Osteoblast (primary cell): Measurements from ENCODE around the gene CLOCK. TPM values are rescaled to one million over a fixed set of nuclear protein-coding genes. Genes with fewer than 3 reads are reported as not detected.

Experiments used
- DNase-seq: peaks from one replicate; pipeline ENCODE4 v3.0.0; 2011; ENCODE audit warnings: low spot score, mixed read lengths; ENCODE audit not compliant: insufficient read length; ENCODE audit errors: missing footprints
- H2AFZ ChIP-seq: 2 replicates; pipeline ENCODE4 v1.6.0; 2011; ENCODE audit warnings: mild to moderate bottlenecking, low read length
- H3K27ac ChIP-seq: 2 replicates; pipeline ENCODE4 v1.5.1; 2011; ENCODE audit warnings: mild to moderate bottlenecking, low read depth, low read length, moderate library complexity
- H3K27me3 ChIP-seq: 2 replicates; pipeline ENCODE4 v1.6.0; 2012; ENCODE audit warnings: mild to moderate bottlenecking, control low read depth, inconsistent platforms, low read length, moderate library complexity; ENCODE audit not compliant: insufficient read depth
- H3K36me3 ChIP-seq: 2 replicates; pipeline ENCODE4 v1.5.1; 2011; ENCODE audit warnings: mild to moderate bottlenecking, low read length, control low read depth, moderate library complexity; ENCODE audit not compliant: insufficient read depth
- H3K4me1 ChIP-seq: 2 replicates; pipeline ENCODE4 v1.5.1; 2011; ENCODE audit warnings: mild to moderate bottlenecking, low read length, control low read depth, moderate library complexity; ENCODE audit not compliant: insufficient read depth
- H3K4me2 ChIP-seq: 2 replicates; pipeline ENCODE4 v1.6.0; 2011; ENCODE audit warnings: mild to moderate bottlenecking, low read length; ENCODE audit not compliant: insufficient read depth
- H3K4me3 ChIP-seq: fragments of 200-600 bp; sonication (generic); 3 replicates; pipeline ENCODE4 v1.5.1; 2012; ENCODE audit warnings: mild to moderate bottlenecking, low read length, inconsistent platforms; ENCODE audit not compliant: insufficient read depth
- H3K79me2 ChIP-seq: 2 replicates; pipeline ENCODE4 v1.6.0; 2012; ENCODE audit warnings: mild to moderate bottlenecking, low read length, control low read depth, inconsistent platforms; ENCODE audit not compliant: insufficient read depth
- H3K9me3 ChIP-seq: 2 replicates; pipeline ENCODE4 v1.5.1; 2011; ENCODE audit warnings: low read depth, low read length, control low read depth
- H4K20me1 ChIP-seq: 2 replicates; pipeline ENCODE4 v1.6.0; 2012; ENCODE audit warnings: mild to moderate bottlenecking, low read length, control low read depth; ENCODE audit not compliant: insufficient read depth
- total RNA-seq: library from RNA; depleted of rRNA; stranded (reverse); fragments of >200 nt; gene quantifications from 2 replicates; pipeline ENCODE4 v1.2.3, GENCODE V29; 2012
- TF ChIP-seq, protein P1 (sequence below): IDR thresholded peaks from 2 replicates; pipeline ENCODE4 v1.5.1; 2011; ENCODE audit warnings: mild to moderate bottlenecking, low read depth, low read length, moderate library complexity; ENCODE audit errors: extremely low read depth

CLOCK gene
- total RNA-seq, 1 donor: 34.4 TPM

DNA sequence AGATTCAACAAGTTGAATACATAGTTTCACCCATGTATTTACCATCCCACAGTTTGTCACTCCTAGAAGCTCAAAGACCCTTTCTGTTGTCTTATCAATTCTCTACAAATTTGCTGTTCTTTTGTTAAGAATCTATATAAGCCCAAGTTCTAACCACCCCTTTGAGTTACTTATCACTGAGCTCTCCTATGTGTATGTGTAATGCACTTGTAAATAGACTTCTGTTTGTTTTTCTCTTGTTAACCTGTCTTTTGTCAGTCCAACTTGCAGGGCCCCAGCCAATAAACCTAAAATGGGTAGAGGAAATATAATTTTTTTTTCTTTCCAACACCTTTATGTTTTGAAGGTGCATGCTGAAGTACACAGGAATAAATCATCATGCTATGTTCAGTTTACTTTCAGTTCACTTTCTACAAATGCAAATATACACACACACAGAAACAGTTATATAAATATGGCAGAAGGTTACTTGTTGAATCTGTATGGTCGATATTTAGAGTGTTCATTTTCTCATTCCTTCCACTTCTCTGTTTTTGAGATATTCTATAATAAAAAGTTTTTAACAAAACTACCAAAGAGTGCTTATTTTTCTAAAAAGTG, 22.3 kb upstream of the CLOCK start:
- H3K9me3 ChIP-seq: no peaks in the 10 kb centered on the region
- no peaks in the 10 kb centered on the region for H4K20me1 ChIP-seq
- H3K36me3 ChIP-seq: no peaks in the 10 kb centered on the region
- TF ChIP-seq, protein P1, sequence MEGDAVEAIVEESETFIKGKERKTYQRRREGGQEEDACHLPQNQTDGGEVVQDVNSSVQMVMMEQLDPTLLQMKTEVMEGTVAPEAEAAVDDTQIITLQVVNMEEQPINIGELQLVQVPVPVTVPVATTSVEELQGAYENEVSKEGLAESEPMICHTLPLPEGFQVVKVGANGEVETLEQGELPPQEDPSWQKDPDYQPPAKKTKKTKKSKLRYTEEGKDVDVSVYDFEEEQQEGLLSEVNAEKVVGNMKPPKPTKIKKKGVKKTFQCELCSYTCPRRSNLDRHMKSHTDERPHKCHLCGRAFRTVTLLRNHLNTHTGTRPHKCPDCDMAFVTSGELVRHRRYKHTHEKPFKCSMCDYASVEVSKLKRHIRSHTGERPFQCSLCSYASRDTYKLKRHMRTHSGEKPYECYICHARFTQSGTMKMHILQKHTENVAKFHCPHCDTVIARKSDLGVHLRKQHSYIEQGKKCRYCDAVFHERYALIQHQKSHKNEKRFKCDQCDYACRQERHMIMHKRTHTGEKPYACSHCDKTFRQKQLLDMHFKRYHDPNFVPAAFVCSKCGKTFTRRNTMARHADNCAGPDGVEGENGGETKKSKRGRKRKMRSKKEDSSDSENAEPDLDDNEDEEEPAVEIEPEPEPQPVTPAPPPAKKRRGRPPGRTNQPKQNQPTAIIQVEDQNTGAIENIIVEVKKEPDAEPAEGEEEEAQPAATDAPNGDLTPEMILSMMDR: no peak
- H2AFZ ChIP-seq: no peak overlapping the region
- H3K4me1 ChIP-seq: no peaks in the 10 kb centered on the region
- no peak overlapping the region for H3K4me3 ChIP-seq
- peaks cover 8% of the 10 kb centered on the region for H3K27me3 ChIP-seq
- no peak overlapping the region for H3K27ac ChIP-seq
- H3K4me2 ChIP-seq: no peak overlapping the region
- DNase-seq: no peak
- H3K79me2 ChIP-seq: no peaks in the 10 kb centered on the region

DNA sequence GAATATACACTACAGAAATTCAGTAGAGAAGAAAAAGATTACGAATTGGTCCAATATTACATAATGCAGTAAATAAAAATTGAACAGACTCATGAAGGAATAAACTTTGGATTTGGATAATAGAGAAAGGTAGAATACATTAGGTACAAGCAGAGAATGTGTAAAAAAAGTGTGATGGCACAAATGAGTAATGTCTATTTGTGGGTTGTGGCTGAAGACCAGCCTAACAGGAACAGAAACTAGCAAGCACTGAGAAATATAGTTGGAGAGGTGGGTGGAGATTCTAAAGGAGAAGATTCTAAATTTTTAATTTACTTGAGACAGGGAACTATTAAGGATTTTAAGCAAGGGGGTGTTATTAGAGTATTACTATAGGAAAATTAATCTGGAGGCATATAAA, 15.2 kb upstream of the CLOCK start:
- Histone ChIP-seq H3K4me1 (no peaks in the 10 kb centered on the region), H3K9me3 (no peaks in the 10 kb centered on the region), H3K4me2 (no peak overlapping the region), H4K20me1 (no peaks in the 10 kb centered on the region), H3K36me3 (no peaks in the 10 kb centered on the region), H3K27ac (no peak overlapping the region), H2AFZ (no peak overlapping the region), H3K27me3 (peaks cover 19% of the 10 kb centered on the region), H3K4me3 (no peak overlapping the region), H3K79me2 (no peaks in the 10 kb centered on the region)
- DNase-seq: no peak
- TF ChIP-seq, protein P1: no peak

DNA sequence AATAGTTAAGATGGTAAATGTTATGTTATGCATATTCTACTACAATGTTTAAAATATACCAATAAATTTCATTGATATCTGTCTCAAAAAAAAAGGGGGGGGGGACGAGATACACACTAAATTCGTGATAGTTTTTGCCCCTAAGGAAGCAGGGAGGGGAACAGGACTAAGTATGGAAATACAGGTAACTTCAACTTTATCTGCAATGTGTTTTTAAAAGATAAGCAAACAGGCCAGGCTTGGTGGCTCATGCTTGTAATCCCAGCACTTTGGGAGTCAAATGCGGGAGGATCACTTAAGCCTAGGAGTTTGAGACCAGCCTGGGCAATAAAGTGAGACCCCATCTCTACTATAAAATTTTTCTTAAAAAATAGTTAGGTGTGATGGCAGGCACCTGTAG, 13.4 kb upstream of the CLOCK start:
- Histone ChIP-seq H3K9me3 (no peaks in the 10 kb centered on the region), H3K36me3 (no peaks in the 10 kb centered on the region), H3K79me2 (no peaks in the 10 kb centered on the region), H3K27me3 (peaks cover 19% of the 10 kb centered on the region), H3K27ac (no peak overlapping the region), H3K4me3 (no peak overlapping the region), H3K4me1 (no peaks in the 10 kb centered on the region), H3K4me2 (no peak overlapping the region), H2AFZ (no peak overlapping the region), H4K20me1 (no peaks in the 10 kb centered on the region)
- no peak for DNase-seq
- TF ChIP-seq, protein P1: no peak

DNA sequence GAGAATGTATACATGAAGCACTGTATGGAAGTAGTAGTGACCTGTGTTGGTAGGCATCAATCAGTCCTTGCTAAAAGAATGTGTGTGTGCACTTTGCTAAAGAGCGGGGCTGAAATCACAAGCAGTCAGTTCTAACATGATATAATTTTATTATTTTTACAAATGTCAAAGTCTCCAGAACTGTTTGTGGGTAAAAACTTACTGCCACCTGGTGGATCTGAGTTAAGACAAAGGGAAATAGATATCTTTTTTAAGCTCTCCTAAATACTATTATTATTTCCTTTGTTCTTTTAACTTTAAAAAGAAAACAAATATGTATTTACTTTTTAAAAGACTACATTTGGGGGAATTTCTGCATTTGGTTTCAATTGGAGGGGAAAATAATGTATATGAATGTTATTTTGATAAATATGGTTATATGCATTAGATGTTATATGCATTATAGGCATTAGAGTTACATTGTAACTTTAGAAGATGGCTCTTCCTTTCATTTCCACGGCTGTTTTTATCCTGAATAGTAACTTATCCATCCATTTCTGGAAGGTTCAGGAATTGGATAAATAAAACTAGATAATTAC, 7.8 kb upstream of the CLOCK start:
- Histone ChIP-seq H3K4me2 (peak overlapping the region; percentile 94), H3K79me2 (no peaks in the 10 kb centered on the region), H2AFZ (no peak overlapping the region), H3K9me3 (no peaks in the 10 kb centered on the region), H3K27ac (peak overlapping the region; percentile 96), H3K36me3 (no peaks in the 10 kb centered on the region), H4K20me1 (no peaks in the 10 kb centered on the region), H3K4me1 (peaks cover 25% of the 10 kb centered on the region), H3K27me3 (no peaks in the 10 kb centered on the region), H3K4me3 (no peak overlapping the region)
- DNase-seq: peak; percentile 44
- TF ChIP-seq, protein P1: peak; percentile 67
